K562 (cell line): ENCODE measurements around the gene GCSH. TPM values are rescaled to one million over a fixed set of nuclear protein-coding genes. Genes with fewer than 3 reads are reported as not detected.

Source experiments
- ATAC-seq: fragments of 200-7000 bp; cut with Tn5 transposase; 3 replicates; pipeline ENCODE4 v1.9.1; 2020; ENCODE audit warnings: moderate library complexity
- BruUV-seq: library from RNA; stranded (reverse); fragments of 400-500 nt; replicated peaks from 2 replicates; lab custom pipeline; 2021; lab: Mats Ljungman, UMichigan
- CTCF ChIA-PET: fragments of 300-600 bp; formaldehyde crosslinking; extraction: SDS; loops from one replicate; lab custom pipeline; 2021; ENCODE audit warnings: low intra/inter-chr PET ratio; lab: Yijun Ruan, JAX
- POLR2A ChIA-PET: fragments of 300-600, 350-650 bp; sonication (Branson Sonifier 250); formaldehyde crosslinking; extraction: SDS; loops from one replicate; lab custom pipeline; 2021; ENCODE audit warnings: antibody characterized with exemption, inconsistent platforms; lab: Yijun Ruan, JAX
- DNase-seq, 4 experiments: peaks; one replicate each; pipeline versions ENCODE4 v3.0.0 to v3.0.0-alpha.2; 2011 to 2018; ENCODE audit warnings: low spot score in 3 of 4, mixed read lengths in 3 of 4; ENCODE audit errors: extremely low read depth in 1 of 4
- FAIRE-seq: peaks from 2 replicates; lab custom pipeline; 2011; peaks lifted over from hg19 to GRCh38; lab: Jason Lieb, UNC
- H2AFZ ChIP-seq: 2 replicates; pipeline ENCODE4 v1.6.0; 2011; ENCODE audit warnings: low read depth, low read length, control low read depth, inconsistent platforms
- H3K27ac ChIP-seq: fragments of 200-600 bp; 3 replicates; pipeline ENCODE4 v1.8.0; 2011; ENCODE audit warnings: low read depth, mild to moderate bottlenecking, control low read depth, inconsistent platforms, low read length, moderate library complexity, mixed read lengths; ENCODE audit errors: extremely low read depth
- H3K27me3 ChIP-seq, 2 experiments: fragments of 300-600 bp in 1 of 2; 2 replicates in 1 of 2; 3 replicates in 1 of 2; pipeline versions ENCODE4 v1.6.0 to v1.8.0; 2011; ENCODE audit warnings: inconsistent platforms in 2 of 2, low read length in 2 of 2, mild to moderate bottlenecking in 1 of 2, mixed read lengths in 1 of 2, moderate library complexity in 1 of 2; ENCODE audit not compliant: control insufficient read depth in 2 of 2, insufficient read depth in 2 of 2
- H3K36me3 ChIP-seq: fragments of 300-600 bp; 3 replicates; pipeline ENCODE4 v1.8.0; 2011; ENCODE audit warnings: mild to moderate bottlenecking, low read length, inconsistent platforms; ENCODE audit not compliant: control insufficient read depth, insufficient read depth
- H3K4me1 ChIP-seq, 2 experiments: fragments of 200-600 bp in 1 of 2; replicated peaks in 1 of 2; 2 replicates in 1 of 2; 3 replicates in 1 of 2; pipeline versions ENCODE4 v1.5.1 to v1.8.0; 2011; ENCODE audit warnings: inconsistent platforms in 2 of 2, low read length in 2 of 2, mild to moderate bottlenecking in 1 of 2, mixed read lengths in 1 of 2, moderate library complexity in 1 of 2; ENCODE audit not compliant: control insufficient read depth in 2 of 2, insufficient read depth in 2 of 2
- H3K4me2 ChIP-seq: 2 replicates; pipeline ENCODE4 v1.6.1; 2011; ENCODE audit warnings: low read length, control low read depth, inconsistent platforms, mixed read lengths; ENCODE audit not compliant: insufficient read depth
- H3K4me3 ChIP-seq: fragments of 200-600 bp; sonication (generic), shearing (Covaris generic); 2 replicates; pipeline ENCODE4 v1.5.1; 2016; ENCODE audit warnings: control low read depth, inconsistent platforms
- H3K79me2 ChIP-seq: fragments of 200-600 bp; 3 replicates; pipeline ENCODE4 v1.8.0; 2011; ENCODE audit warnings: low read length, inconsistent platforms; ENCODE audit not compliant: control insufficient read depth, insufficient read depth
- H3K9ac ChIP-seq, 2 experiments: 2 replicates each; pipeline versions ENCODE4 v1.6.0 to v1.6.1; 2011; ENCODE audit warnings: low read depth in 2 of 2, low read length in 2 of 2, control low read depth in 1 of 2, inconsistent platforms in 1 of 2, mild to moderate bottlenecking in 1 of 2, mixed read lengths in 1 of 2; ENCODE audit not compliant: insufficient read depth in 1 of 2
- H3K9me1 ChIP-seq: one replicate; pipeline ENCODE4 v1.6.0; 2011; ENCODE audit warnings: inconsistent platforms, mild to moderate bottlenecking, low read length, moderate library complexity; ENCODE audit not compliant: control insufficient read depth, insufficient read depth
- H3K9me3 ChIP-seq: replicated peaks from 2 replicates; pipeline ENCODE4 v1.5.1; 2011; ENCODE audit warnings: low read depth, low read length, inconsistent platforms; ENCODE audit not compliant: control insufficient read depth, insufficient read depth
- H4K20me1 ChIP-seq: replicated peaks from 2 replicates; pipeline ENCODE4 v1.6.1; 2011; ENCODE audit warnings: low read length, inconsistent platforms, mixed read lengths; ENCODE audit not compliant: control insufficient read depth, insufficient read depth
- ELF1 ChIP-seq: fragments of 200-800 bp; sonication (Bioruptor generic); IDR thresholded peaks from 2 replicates; pipeline ENCODE4 v1.6.1; 2016; ENCODE audit warnings: missing genetic modification characterization, missing compliant biosample characterization
- FOXA1 ChIP-seq: fragments of 450-650 bp; IDR thresholded peaks from 2 replicates; pipeline ENCODE4 v1.6.1; 2016; ENCODE audit warnings: mild to moderate bottlenecking, borderline replicate concordance
- HMG20A ChIP-seq: fragments of 450-650 bp; formaldehyde crosslinking; conservative IDR thresholded peaks from 2 replicates; pipeline ENCODE4 v1.4.0; 2020; ENCODE audit warnings: mild to moderate bottlenecking, mixed read lengths
- KDM2B ChIP-seq: fragments of 250-450 bp; sonication (Bioruptor Pico); IDR thresholded peaks from 2 replicates; pipeline ENCODE4 v1.8.0; 2021; ENCODE audit warnings: mild to moderate bottlenecking, moderate library complexity
- POLR2AphosphoS2 ChIP-seq: IDR thresholded peaks from 2 replicates; pipeline ENCODE4 v1.6.1; 2012; ENCODE audit warnings: low read length, improper control_type of control experiment
- PTBP1 ChIP-seq: fragments of 200-400 bp; formaldehyde crosslinking; IDR thresholded peaks from 2 replicates; pipeline ENCODE4 v1.6.1; 2017; ENCODE audit warnings: low read depth, low read length
- SMAD4 ChIP-seq: fragments of 250-450 bp; sonication (Bioruptor Pico); conservative IDR thresholded peaks from 2 replicates; pipeline ENCODE4 v1.8.0; 2021; ENCODE audit warnings: inconsistent platforms, mild to moderate bottlenecking, moderate library complexity
- TARDBP ChIP-seq: fragments of 450-650 bp; IDR thresholded peaks from 2 replicates; pipeline ENCODE4 v1.6.1; 2016
- ZFPM2 ChIP-seq: fragments of 250-450 bp; sonication (Bioruptor Pico); IDR thresholded peaks from 2 replicates; pipeline ENCODE4 v1.5.1; 2022; ENCODE audit warnings: mild to moderate bottlenecking
- WGBS: fragments of 100-300 bp; shearing (Covaris generic); methylation state at CpG from one replicate; pipeline ENCODE4 v1.1.6; 2016; ENCODE audit warnings: low coverage, mixed read lengths; ENCODE audit not compliant: insufficient coverage; ENCODE audit errors: missing lambda C conversion rate; 5-methylcytosine and 5-hydroxymethylcytosine counted together
- in situ Hi-C: fragments of 300-500 bp; cut with MboI; formaldehyde crosslinking; loops from 4 replicates; pipeline ENCODE4 v1.15.0; 2018; ENCODE audit warnings: inconsistent platforms, mixed read lengths
- intact Hi-C: fragments of 100-400 bp; cut with micrococcal nuclease; formaldehyde crosslinking; loops from 2 replicates; pipeline ENCODE4 v1.14.2; 2022
- polyA plus RNA-seq, 8 experiments: library from polyadenylated mRNA; depleted of rRNA in 4 of 8; stranded (reverse) in 5 of 8; unstranded in 3 of 8; fragments of >200 nt; fragmentation: Nextera tagmentation in 2 of 8; fragmentation: Illumina TruSeq in 1 of 8; extraction: Ambion mirVana in 2 of 8; extraction: Trizol in 1 of 8; gene quantifications; 2 replicates each; pipeline versions ENCODE4 v1.2.1 to v1.2.3, GENCODE V29; 2011 to 2014; ENCODE audit warnings: inconsistent platforms in 1 of 8, missing spikeins in 1 of 8
- total RNA-seq, 7 experiments: library from RNA; depleted of rRNA in 6 of 7; stranded (reverse); fragments of >200 nt in 6 of 7; fragmentation: Illumina TruSeq in 2 of 7; extraction: Trizol in 2 of 7; gene quantifications; 2 replicates each; pipeline versions ENCODE4 v1.2.1 to v1.2.3, GENCODE V29; 2011 to 2021; ENCODE audit warnings: low replicate concordance in 1 of 7
- TF ChIP-seq, protein P1 (sequence below): fragments of 250-450 bp; sonication (Bioruptor Pico); IDR thresholded peaks from 2 replicates; pipeline ENCODE4 v1.4.0; 2020
- TF ChIP-seq, protein P2 (sequence below): fragments of 250-450 bp; sonication (Bioruptor Pico); IDR thresholded peaks from 2 replicates; pipeline ENCODE4 v1.9.0; 2021; ENCODE audit warnings: mild to moderate bottlenecking, inconsistent platforms
- TF ChIP-seq, protein P3 (sequence below), 2 experiments: fragments of 200-800 bp in 1 of 2; sonication (Bioruptor generic) in 1 of 2; sonication (generic) in 1 of 2; formaldehyde crosslinking in 1 of 2; IDR thresholded peaks in 1 of 2; conservative IDR thresholded peaks in 1 of 2; 2 replicates each; pipeline versions ENCODE4 v1.5.0 to v1.6.1; 2016 to 2020; ENCODE audit warnings: missing compliant biosample characterization in 1 of 2, missing genetic modification characterization in 1 of 2, missing genetic modification reagents in 1 of 2
- TF ChIP-seq, protein P4 (sequence below): IDR thresholded peaks from 2 replicates; pipeline ENCODE4 v1.6.1; 2014; ENCODE audit warnings: antibody characterized with exemption
- TF ChIP-seq, protein P5 (sequence below): sonication (generic); formaldehyde crosslinking; IDR thresholded peaks from 2 replicates; pipeline ENCODE4 v1.5.0; 2020; ENCODE audit warnings: missing genetic modification reagents

GCSH gene
- total and polyA plus RNA-seq, 9 of the 15 experiments (the other 6 are each of a cell fraction or from before 2014, with no cell fraction given), result 35.0 to 121 (median 89.0) TPM

DNA sequence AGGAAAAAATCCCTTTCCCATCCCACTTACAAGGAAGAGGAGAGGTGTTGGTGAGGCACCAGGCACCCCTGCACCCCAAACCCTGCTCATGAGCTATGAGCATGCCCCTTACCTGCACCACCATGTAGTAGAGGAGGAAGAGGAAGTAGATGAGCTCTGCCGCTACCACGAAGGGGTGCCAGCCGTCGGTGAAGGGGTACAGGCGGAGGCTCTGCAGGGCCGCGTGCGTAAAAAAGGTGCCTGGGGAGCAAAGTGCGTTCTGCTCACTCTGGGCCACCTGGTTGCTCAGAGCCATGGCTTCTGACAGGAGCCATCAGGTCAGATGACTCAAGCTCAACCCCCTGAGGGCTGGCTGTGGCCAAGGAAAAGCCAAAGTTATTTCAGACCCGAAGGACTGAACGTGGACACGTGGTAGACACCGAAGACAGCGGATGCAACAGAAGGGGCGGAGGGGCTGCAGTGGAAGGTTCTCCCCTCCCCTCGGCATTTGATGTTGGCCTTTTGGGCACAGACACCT is 25.3 kb upstream of the GCSH start (continued):
- TF ChIP-seq, protein P1, sequence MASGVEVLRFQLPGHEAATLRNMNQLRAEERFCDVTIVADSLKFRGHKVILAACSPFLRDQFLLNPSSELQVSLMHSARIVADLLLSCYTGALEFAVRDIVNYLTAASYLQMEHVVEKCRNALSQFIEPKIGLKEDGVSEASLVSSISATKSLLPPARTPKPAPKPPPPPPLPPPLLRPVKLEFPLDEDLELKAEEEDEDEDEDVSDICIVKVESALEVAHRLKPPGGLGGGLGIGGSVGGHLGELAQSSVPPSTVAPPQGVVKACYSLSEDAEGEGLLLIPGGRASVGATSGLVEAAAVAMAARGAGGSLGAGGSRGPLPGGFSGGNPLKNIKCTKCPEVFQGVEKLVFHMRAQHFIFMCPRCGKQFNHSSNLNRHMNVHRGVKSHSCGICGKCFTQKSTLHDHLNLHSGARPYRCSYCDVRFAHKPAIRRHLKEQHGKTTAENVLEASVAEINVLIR (CRISPR knock-in tag), result no peak
- TF ChIP-seq KDM2B (no peak), POLR2AphosphoS2 (no peak)

DNA sequence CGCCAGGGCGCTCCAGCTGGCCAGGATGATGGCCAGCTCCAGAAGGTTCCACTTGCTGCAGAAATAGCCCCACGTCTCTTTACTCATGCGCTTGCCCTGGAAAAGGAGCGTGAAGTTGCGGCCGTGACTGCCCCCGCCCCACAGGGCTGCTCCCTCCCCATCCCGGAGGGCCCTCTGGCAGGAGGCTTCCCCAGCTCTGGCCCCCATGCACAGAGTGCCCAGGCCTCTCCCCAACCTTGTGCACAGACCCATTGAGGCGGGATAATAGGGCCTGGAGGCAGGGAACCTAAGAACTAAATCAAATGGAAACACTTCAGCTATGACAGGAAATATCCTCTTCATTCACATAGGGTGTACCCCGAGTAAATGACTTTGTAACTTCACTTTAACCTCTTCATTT is 21.2 kb upstream of the GCSH start:
- no peak overlapping the region for H2AFZ ChIP-seq
- FAIRE-seq (no peak), DNase-seq (no peak), ATAC-seq (peak; percentile 29)
- no peaks in the 10 kb centered on the region for H3K9me1 ChIP-seq
- BruUV-seq, result no TSS peak
- H3K27me3 ChIP-seq, result peaks cover 55 to 80% of the 10 kb centered on the region in 2 experiments
- H3K4me2 ChIP-seq, result no peak overlapping the region
- POLR2A ChIA-PET, result no interaction called here
- H3K9me3 ChIP-seq, result no peaks in the 10 kb centered on the region
- in situ Hi-C loops, result no loop called here
- no peaks in the 10 kb centered on the region for H3K36me3 ChIP-seq
- H3K27ac ChIP-seq, result no peak overlapping the region
- H3K79me2 ChIP-seq, result no peaks in the 10 kb centered on the region
- no peaks in the 10 kb centered on the region for H4K20me1 ChIP-seq
- no peak overlapping the region; a peak in 1 of 4 replicates for H3K9ac ChIP-seq
- intact Hi-C loops, result no loop called here
- 2% methylated on average over 11 of the region's 11 CpGs for WGBS
- CTCF ChIA-PET, result interaction anchor here (0.5 to 0.6 kb wide), 2 partner anchors 22 to 486 kb away, joined by 3 read pairs; no protein-coding TSS in a partner anchor
- peaks cover 0 to 3% of the 10 kb centered on the region in 2 experiments; a peak in 2 of 5 replicates for H3K4me1 ChIP-seq
- no peak overlapping the region for H3K4me3 ChIP-seq
- TF ChIP-seq ZFPM2 (CRISPR knock-in tag), result no peak
- TF ChIP-seq, protein P2, sequence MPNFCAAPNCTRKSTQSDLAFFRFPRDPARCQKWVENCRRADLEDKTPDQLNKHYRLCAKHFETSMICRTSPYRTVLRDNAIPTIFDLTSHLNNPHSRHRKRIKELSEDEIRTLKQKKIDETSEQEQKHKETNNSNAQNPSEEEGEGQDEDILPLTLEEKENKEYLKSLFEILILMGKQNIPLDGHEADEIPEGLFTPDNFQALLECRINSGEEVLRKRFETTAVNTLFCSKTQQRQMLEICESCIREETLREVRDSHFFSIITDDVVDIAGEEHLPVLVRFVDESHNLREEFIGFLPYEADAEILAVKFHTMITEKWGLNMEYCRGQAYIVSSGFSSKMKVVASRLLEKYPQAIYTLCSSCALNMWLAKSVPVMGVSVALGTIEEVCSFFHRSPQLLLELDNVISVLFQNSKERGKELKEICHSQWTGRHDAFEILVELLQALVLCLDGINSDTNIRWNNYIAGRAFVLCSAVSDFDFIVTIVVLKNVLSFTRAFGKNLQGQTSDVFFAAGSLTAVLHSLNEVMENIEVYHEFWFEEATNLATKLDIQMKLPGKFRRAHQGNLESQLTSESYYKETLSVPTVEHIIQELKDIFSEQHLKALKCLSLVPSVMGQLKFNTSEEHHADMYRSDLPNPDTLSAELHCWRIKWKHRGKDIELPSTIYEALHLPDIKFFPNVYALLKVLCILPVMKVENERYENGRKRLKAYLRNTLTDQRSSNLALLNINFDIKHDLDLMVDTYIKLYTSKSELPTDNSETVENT (CRISPR knock-in tag), result no peak
- no peak for TF ChIP-seq TARDBP
- TF ChIP-seq, protein P3, sequence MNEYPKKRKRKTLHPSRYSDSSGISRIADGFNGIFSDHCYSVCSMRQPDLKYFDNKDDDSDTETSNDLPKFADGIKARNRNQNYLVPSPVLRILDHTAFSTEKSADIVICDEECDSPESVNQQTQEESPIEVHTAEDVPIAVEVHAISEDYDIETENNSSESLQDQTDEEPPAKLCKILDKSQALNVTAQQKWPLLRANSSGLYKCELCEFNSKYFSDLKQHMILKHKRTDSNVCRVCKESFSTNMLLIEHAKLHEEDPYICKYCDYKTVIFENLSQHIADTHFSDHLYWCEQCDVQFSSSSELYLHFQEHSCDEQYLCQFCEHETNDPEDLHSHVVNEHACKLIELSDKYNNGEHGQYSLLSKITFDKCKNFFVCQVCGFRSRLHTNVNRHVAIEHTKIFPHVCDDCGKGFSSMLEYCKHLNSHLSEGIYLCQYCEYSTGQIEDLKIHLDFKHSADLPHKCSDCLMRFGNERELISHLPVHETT (CRISPR knock-in tag; conservative IDR thresholded peaks at IDR 0.05 in 1 of 2, IDR thresholded peaks at IDR 0.05 in 1 of 2), result no peak
- TF ChIP-seq, protein P4, sequence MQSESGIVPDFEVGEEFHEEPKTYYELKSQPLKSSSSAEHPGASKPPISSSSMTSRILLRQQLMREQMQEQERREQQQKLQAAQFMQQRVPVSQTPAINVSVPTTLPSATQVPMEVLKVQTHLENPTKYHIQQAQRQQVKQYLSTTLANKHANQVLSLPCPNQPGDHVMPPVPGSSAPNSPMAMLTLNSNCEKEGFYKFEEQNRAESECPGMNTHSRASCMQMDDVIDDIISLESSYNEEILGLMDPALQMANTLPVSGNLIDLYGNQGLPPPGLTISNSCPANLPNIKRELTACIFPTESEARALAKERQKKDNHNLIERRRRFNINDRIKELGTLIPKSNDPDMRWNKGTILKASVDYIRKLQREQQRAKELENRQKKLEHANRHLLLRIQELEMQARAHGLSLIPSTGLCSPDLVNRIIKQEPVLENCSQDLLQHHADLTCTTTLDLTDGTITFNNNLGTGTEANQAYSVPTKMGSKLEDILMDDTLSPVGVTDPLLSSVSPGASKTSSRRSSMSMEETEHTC, result no peak
- TF ChIP-seq, protein P5, sequence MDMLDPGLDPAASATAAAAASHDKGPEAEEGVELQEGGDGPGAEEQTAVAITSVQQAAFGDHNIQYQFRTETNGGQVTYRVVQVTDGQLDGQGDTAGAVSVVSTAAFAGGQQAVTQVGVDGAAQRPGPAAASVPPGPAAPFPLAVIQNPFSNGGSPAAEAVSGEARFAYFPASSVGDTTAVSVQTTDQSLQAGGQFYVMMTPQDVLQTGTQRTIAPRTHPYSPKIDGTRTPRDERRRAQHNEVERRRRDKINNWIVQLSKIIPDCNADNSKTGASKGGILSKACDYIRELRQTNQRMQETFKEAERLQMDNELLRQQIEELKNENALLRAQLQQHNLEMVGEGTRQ (CRISPR knock-in tag), result no peak
- TF ChIP-seq SMAD4, result no peak
- TF ChIP-seq FOXA1, result no peak
- no peak for TF ChIP-seq ELF1 (tag)
- TF ChIP-seq PTBP1, result no peak
- TF ChIP-seq HMG20A (CRISPR knock-in tag), result no peak
